ENCODE data around the gene AMOTL1.
"Not testable (repeated sequence)": the region's sequence is repeated elsewhere in the genome, so short reads cannot be mapped to it uniquely, and the experiment has no call there.

The AMOTL1 gene

GRCh38 chr11:94832604-94833235, 64.6 kb downstream of the AMOTL1 start:
- in situ Hi-C loops (cut with HindIII; ENCODE audit: low pct_ligation_motif_present, low pct_unique_long_range_greater_than_20kb, low sequenced_read_pairs): no loop called here
- no peak for DNase-seq

- in situ Hi-C loops (cut with HindIII; ENCODE audit: low pct_ligation_motif_present, low pct_unique_long_range_greater_than_20kb, low sequenced_read_pairs): no loop called here
- no peak for DNase-seq
Measured at GRCh38 chr11:94834911-94835593, 66.9 kb downstream of the AMOTL1 start.

- no peak for DNase-seq
Measured at GRCh38 chr11:94835594-94835927, 67.4 kb downstream of the AMOTL1 start.

GRCh38 chr11:94837317-94837716, 69.2 kb downstream of the AMOTL1 start:
- in situ Hi-C loops (cut with HindIII; ENCODE audit: low pct_ligation_motif_present, low pct_unique_long_range_greater_than_20kb, low sequenced_read_pairs): no loop called here
- no peak for DNase-seq

More at GRCh38 chr11:94835594-94835927, 67.4 kb downstream of the AMOTL1 start:
- in situ Hi-C loops (cut with HindIII; ENCODE audit: low pct_ligation_motif_present, low pct_unique_long_range_greater_than_20kb, low sequenced_read_pairs): no loop called here

- in situ Hi-C loops (cut with HindIII; ENCODE audit: low pct_ligation_motif_present, low pct_unique_long_range_greater_than_20kb, low sequenced_read_pairs): no loop called here
- no peak for DNase-seq
Measured at GRCh38 chr11:94838027-94838731, 70.0 kb downstream of the AMOTL1 start.

- in situ Hi-C loops (cut with HindIII; ENCODE audit: low pct_ligation_motif_present, low pct_unique_long_range_greater_than_20kb, low sequenced_read_pairs): no loop called here
- DNase-seq: no peak
Measured at GRCh38 chr11:94840209-94840608, 72.1 kb downstream of the AMOTL1 start.

- in situ Hi-C loops (cut with HindIII; ENCODE audit: low pct_ligation_motif_present, low pct_unique_long_range_greater_than_20kb, low sequenced_read_pairs): no loop called here
Measured at GRCh38 chr11:94844031-94844430, 75.9 kb downstream of the AMOTL1 start.

GRCh38 chr11:94845622-94846021, 77.5 kb downstream of the AMOTL1 start:
- no peak for DNase-seq
- in situ Hi-C loops (cut with HindIII; ENCODE audit: low pct_ligation_motif_present, low pct_unique_long_range_greater_than_20kb, low sequenced_read_pairs): no loop called here

More at GRCh38 chr11:94844031-94844430, 75.9 kb downstream of the AMOTL1 start:
- DNase-seq: no peak

GRCh38 chr11:94849839-94850238, 81.7 kb downstream of the AMOTL1 start:
- in situ Hi-C loops (cut with HindIII; ENCODE audit: low pct_ligation_motif_present, low pct_unique_long_range_greater_than_20kb, low sequenced_read_pairs): no loop called here
- no peak for DNase-seq

GRCh38 chr11:94851864-94852636, 83.9 kb downstream of the AMOTL1 start:
- DNase-seq: no peak
- in situ Hi-C loops (cut with HindIII; ENCODE audit: low pct_ligation_motif_present, low pct_unique_long_range_greater_than_20kb, low sequenced_read_pairs): no loop called here

- DNase-seq; in situ Hi-C loops (cut with HindIII; ENCODE audit: low pct_ligation_motif_present, low pct_unique_long_range_greater_than_20kb, low sequenced_read_pairs): not testable (repeated sequence)
Measured at GRCh38 chr11:94853288-94853687, 85.1 kb downstream of the AMOTL1 start.

GRCh38 chr11:94853836-94854235, 85.7 kb downstream of the AMOTL1 start:
- in situ Hi-C loops (cut with HindIII; ENCODE audit: low pct_ligation_motif_present, low pct_unique_long_range_greater_than_20kb, low sequenced_read_pairs): no loop called here
- no peak for DNase-seq

GRCh38 chr11:94854770-94855633, 86.8 kb downstream of the AMOTL1 start:
- no peak for DNase-seq
- in situ Hi-C loops (cut with HindIII; ENCODE audit: low pct_ligation_motif_present, low pct_unique_long_range_greater_than_20kb, low sequenced_read_pairs): no loop called here

GRCh38 chr11:94855666-94856065, 87.5 kb downstream of the AMOTL1 start:
- in situ Hi-C loops (cut with HindIII; ENCODE audit: low pct_ligation_motif_present, low pct_unique_long_range_greater_than_20kb, low sequenced_read_pairs): no loop called here
- DNase-seq: no peak

- in situ Hi-C loops (cut with HindIII; ENCODE audit: low pct_ligation_motif_present, low pct_unique_long_range_greater_than_20kb, low sequenced_read_pairs): no loop called here
- DNase-seq: no peak
Measured at GRCh38 chr11:94856443-94856842, 88.3 kb downstream of the AMOTL1 start.

- no peak for DNase-seq
- in situ Hi-C loops (cut with HindIII; ENCODE audit: low pct_ligation_motif_present, low pct_unique_long_range_greater_than_20kb, low sequenced_read_pairs): no loop called here
Measured at GRCh38 chr11:94857337-94857736, 89.2 kb downstream of the AMOTL1 start.

- no peak for DNase-seq
- in situ Hi-C loops (cut with HindIII; ENCODE audit: low pct_ligation_motif_present, low pct_unique_long_range_greater_than_20kb, low sequenced_read_pairs): no loop called here
Measured at GRCh38 chr11:94858012-94858705, 90.0 kb downstream of the AMOTL1 start.

GRCh38 chr11:94860333-94860732, 92.2 kb downstream of the AMOTL1 start:
- in situ Hi-C loops (cut with HindIII; ENCODE audit: low pct_ligation_motif_present, low pct_unique_long_range_greater_than_20kb, low sequenced_read_pairs): no loop called here
- DNase-seq: no peak
